SK-N-SH (cell line): ENCODE data around the gene CHST3. TPM values are rescaled to one million over a fixed set of nuclear protein-coding genes. Genes with fewer than 3 reads are reported as not detected.

Experiments used
- CTCF ChIA-PET: fragments of 300-600, 350-600 bp; formaldehyde crosslinking; extraction: SDS; loops from one replicate; lab custom pipeline; 2021; lab: Yijun Ruan, JAX
- POLR2A ChIA-PET: fragments of 350-600 bp; sonication (Branson Sonifier 250); formaldehyde crosslinking; extraction: SDS; loops from one replicate; lab custom pipeline; 2020; ENCODE audit warnings: antibody characterized with exemption, inconsistent platforms; lab: Yijun Ruan, JAX
- DNase-seq: peaks from one replicate; pipeline ENCODE4 v3.0.0; 2012
- H2AFZ ChIP-seq: fragments of 200-600 bp; sonication (generic); 2 replicates; pipeline ENCODE4 v1.8.1; 2016; ENCODE audit warnings: antibody characterized with exemption, mild to moderate bottlenecking, low read depth
- H3F3A ChIP-seq: fragments of 200-600 bp; sonication (generic); replicated peaks from 2 replicates; pipeline ENCODE3; 2016; ENCODE audit warnings: antibody characterized with exemption, mild to moderate bottlenecking; ENCODE audit not compliant: insufficient read depth
- H3K27ac ChIP-seq, 2 experiments: fragments of 200-500 bp in 1 of 2; fragments of 200-600 bp in 1 of 2; sonication (Bioruptor generic) in 1 of 2; sonication (generic), shearing (Covaris generic) in 1 of 2; 2 replicates each; pipeline versions ENCODE4 v1.5.1 to v1.6.1; 2014 to 2016; ENCODE audit warnings: low read depth in 2 of 2, inconsistent platforms in 1 of 2, low read length in 1 of 2, mild to moderate bottlenecking in 1 of 2, mixed read lengths in 1 of 2
- H3K27me3 ChIP-seq: fragments of 200-600 bp; sonication (generic), shearing (Covaris generic); 2 replicates; pipeline ENCODE4 v1.6.1; 2016; ENCODE audit warnings: mixed run types; ENCODE audit not compliant: insufficient read depth
- H3K36me3 ChIP-seq, 2 experiments: fragments of 200-500 bp in 1 of 2; fragments of 200-600 bp in 1 of 2; sonication (Bioruptor generic) in 1 of 2; sonication (generic) in 1 of 2; replicated peaks in 1 of 2; 2 replicates each; pipeline versions ENCODE3 to v1.5.1; 2014 to 2016; ENCODE audit warnings: low read length in 1 of 2, mild to moderate bottlenecking in 1 of 2; ENCODE audit not compliant: insufficient read depth in 2 of 2, control insufficient read depth in 1 of 2
- H3K4me1 ChIP-seq, 2 experiments: fragments of 200-500 bp in 1 of 2; fragments of 200-600 bp in 1 of 2; sonication (Bioruptor generic) in 1 of 2; sonication (generic), shearing (Covaris generic) in 1 of 2; 2 replicates each; pipeline versions ENCODE4 v1.5.1 to v1.6.1; 2014 to 2016; ENCODE audit warnings: low read depth in 1 of 2, low read length in 1 of 2, mixed run types in 1 of 2; ENCODE audit not compliant: insufficient read depth in 2 of 2, control insufficient read depth in 1 of 2
- H3K4me2 ChIP-seq: fragments of 200-600 bp; sonication (generic), shearing (Covaris generic); 2 replicates; pipeline ENCODE4 v1.6.1; 2017; ENCODE audit warnings: mixed run types
- H3K4me3 ChIP-seq, 2 experiments: fragments of 200-500 bp in 1 of 2; fragments of 200-600 bp in 1 of 2; sonication (Bioruptor generic) in 1 of 2; sonication (generic), shearing (Covaris generic) in 1 of 2; 2 replicates each; pipeline versions ENCODE4 v1.5.1 to v1.8.1; 2014 to 2016; ENCODE audit warnings: low read depth in 2 of 2, inconsistent platforms in 1 of 2, low read length in 1 of 2, mild to moderate bottlenecking in 1 of 2, mixed read lengths in 1 of 2, moderate library complexity in 1 of 2
- H3K79me2 ChIP-seq: fragments of 200-600 bp; sonication (generic); 2 replicates; pipeline ENCODE4 v1.8.1; 2017; ENCODE audit warnings: mild to moderate bottlenecking; ENCODE audit not compliant: insufficient read depth
- H3K9ac ChIP-seq: fragments of 200-600 bp; sonication (generic); 2 replicates; pipeline ENCODE4 v1.6.1; 2017; ENCODE audit warnings: mixed run types
- H3K9me2 ChIP-seq: fragments of 200-600 bp; sonication (generic); 2 replicates; pipeline ENCODE4 v1.6.1; 2017; ENCODE audit warnings: mixed run types
- H3K9me3 ChIP-seq: fragments of 200-600 bp; sonication (generic); 2 replicates; pipeline ENCODE4 v1.6.1; 2017; ENCODE audit warnings: mixed run types, mild to moderate bottlenecking, moderate library complexity
- H4K20me1 ChIP-seq: fragments of 200-600 bp; sonication (generic); 2 replicates; pipeline ENCODE4 v1.6.1; 2017; ENCODE audit warnings: mild to moderate bottlenecking, mixed run types; ENCODE audit not compliant: insufficient read depth
- ELF1 ChIP-seq: IDR thresholded peaks from 2 replicates; pipeline ENCODE4 v1.4.0; 2012
- FOXM1 ChIP-seq: IDR thresholded peaks from 2 replicates; pipeline ENCODE4 v1.4.0; 2012; ENCODE audit warnings: low read depth, mild to moderate bottlenecking
- GATA2 ChIP-seq: sonication (generic); formaldehyde crosslinking; IDR thresholded peaks from 2 replicates; pipeline ENCODE4 v1.5.0; 2020; ENCODE audit warnings: mild to moderate bottlenecking, missing genetic modification reagents
- IRF3 ChIP-seq: fragments of 150-350 bp; IDR thresholded peaks from 2 replicates; pipeline ENCODE4 v1.6.1; 2016; ENCODE audit warnings: mild to moderate bottlenecking, low read depth, low read length
- MAX ChIP-seq: IDR thresholded peaks from 2 replicates; pipeline ENCODE4 v1.4.0; 2012; ENCODE audit warnings: low read depth
- MEF2A ChIP-seq: IDR thresholded peaks from 2 replicates; pipeline ENCODE4 v1.4.0; 2012; ENCODE audit warnings: low read depth, borderline replicate concordance
- MXI1 ChIP-seq: IDR thresholded peaks from 2 replicates; pipeline ENCODE4 v1.6.1; 2012; ENCODE audit warnings: mild to moderate bottlenecking, low read depth, low read length, improper control_type of control experiment
- NRF1 ChIP-seq: IDR thresholded peaks from 2 replicates; pipeline ENCODE4 v1.6.1; 2012; ENCODE audit warnings: low read depth, mild to moderate bottlenecking, low read length
- PBX3 ChIP-seq: IDR thresholded peaks from 2 replicates; pipeline ENCODE4; 2012
- RCOR1 ChIP-seq: fragments of 150-350 bp; IDR thresholded peaks from 2 replicates; pipeline ENCODE4 v1.6.1; 2017; ENCODE audit warnings: antibody characterized with exemption, low read length
- RFX5 ChIP-seq: IDR thresholded peaks from 2 replicates; pipeline ENCODE4 v1.6.1; 2012; ENCODE audit warnings: mild to moderate bottlenecking, improper control_type of control experiment, low read length
- RXRA ChIP-seq: IDR thresholded peaks from 2 replicates; pipeline ENCODE4 v1.4.0; 2012; ENCODE audit warnings: low read depth, mild to moderate bottlenecking, borderline replicate concordance
- SIN3A ChIP-seq: IDR thresholded peaks from 2 replicates; pipeline ENCODE4 v1.6.1; 2012; ENCODE audit warnings: low read depth, mild to moderate bottlenecking, low read length, moderate library complexity, borderline replicate concordance
- TAF1 ChIP-seq: IDR thresholded peaks from 2 replicates; pipeline ENCODE4 v1.6.1; 2012; ENCODE audit warnings: low read depth, mild to moderate bottlenecking, low read length, moderate library complexity, borderline replicate concordance
- TEAD4 ChIP-seq: IDR thresholded peaks from 2 replicates; pipeline ENCODE4 v1.4.0; 2012; ENCODE audit warnings: mild to moderate bottlenecking, borderline replicate concordance; ENCODE audit not compliant: insufficient read depth
- USF2 ChIP-seq: fragments of 150-350 bp; IDR thresholded peaks from 2 replicates; pipeline ENCODE4 v1.6.1; 2017; ENCODE audit warnings: antibody characterized with exemption, low read length, low read depth, borderline replicate concordance
- ZBTB33 ChIP-seq: IDR thresholded peaks from 2 replicates; pipeline ENCODE4 v1.4.0; 2012; ENCODE audit warnings: low read depth, borderline replicate concordance
- WGBS: methylation state at CpG from one replicate; pipeline ENCODE4 v1.1.6; 2017; ENCODE audit warnings: low lambda C conversion rate; 5-methylcytosine and 5-hydroxymethylcytosine counted together
- polyA plus RNA-seq, 3 experiments: library from polyadenylated mRNA; depleted of rRNA; stranded (reverse); fragments of >200 nt; gene quantifications; 2 replicates each; pipeline ENCODE4 v1.2.3, GENCODE V29; 2012

CHST3 gene
- polyA plus RNA-seq, 1 of the 3 experiments (the other 2 are of a cell fraction), result 6.0 TPM

GRCh38 chr10:71931295-71931694 lies 32.9 kb upstream of the CHST3 start:
- Histone ChIP-seq H3K27me3 (no peaks in the 10 kb centered on the region), H3K79me2 (no peaks in the 10 kb centered on the region), H3K9me2 (no peaks in the 10 kb centered on the region), H3K4me1 (no peaks in the 10 kb centered on the region), H3K27ac (no peak overlapping the region), H4K20me1 (no peaks in the 10 kb centered on the region), H3K4me3 (no peak overlapping the region), H3K9me3 (no peaks in the 10 kb centered on the region), H3K36me3 (no peaks in the 10 kb centered on the region), H2AFZ (no peak overlapping the region), H3K9ac (no peak overlapping the region), H3K4me2 (no peak overlapping the region), H3F3A (peaks cover 3% of the 10 kb centered on the region)
- ChIA-PET POLR2A (no interaction called here), CTCF (interaction anchor here (2.0 kb wide), 1 partner anchor 35 kb away, joined by 9 read pairs; no protein-coding TSS in a partner anchor)
- DNase-seq, result no peak
- TF ChIP-seq RFX5, result no peak
- no peak for TF ChIP-seq SIN3A
- TF ChIP-seq IRF3, result no peak
- no peak for TF ChIP-seq ELF1
- TF ChIP-seq RXRA, result no peak
- TF ChIP-seq RCOR1, result no peak
- TF ChIP-seq PBX3, result no peak
- TF ChIP-seq ZBTB33, result no peak
- WGBS, result 46% methylated on average over 1 of the region's 1 CpG

- no peaks in the 10 kb centered on the region for H3K9me2 ChIP-seq
- no peak overlapping the region for H3K4me2 ChIP-seq
- no peaks in the 10 kb centered on the region for H3K36me3 ChIP-seq
- ChIA-PET CTCF (interaction anchor here (0.6 to 1.4 kb wide), 2 partner anchors 37 to 111 kb away, joined by 3 to 9 read pairs; no protein-coding TSS in a partner anchor), POLR2A (no interaction called here)
- no peak overlapping the region for H2AFZ ChIP-seq
- no peaks in the 10 kb centered on the region for H3K9me3 ChIP-seq
- no peak overlapping the region for H3K4me3 ChIP-seq
- no peak overlapping the region for H3K9ac ChIP-seq
- TF ChIP-seq GATA2 (CRISPR knock-in tag) (no peak), MEF2A (no peak), RFX5 (no peak), USF2 (no peak), MAX (no peak), TAF1 (no peak), MXI1 (no peak), IRF3 (no peak), NRF1 (no peak), FOXM1 (no peak), RCOR1 (no peak), TEAD4 (no peak), ZBTB33 (no peak)
- no peaks in the 10 kb centered on the region for H3K4me1 ChIP-seq
- no peaks in the 10 kb centered on the region for H3K27me3 ChIP-seq
- 64% methylated on average over 1 of the region's 1 CpG for WGBS
- H3F3A ChIP-seq, result no peaks in the 10 kb centered on the region
- no peaks in the 10 kb centered on the region for H3K79me2 ChIP-seq
- no peak overlapping the region for H3K27ac ChIP-seq
- no peak for DNase-seq
- H4K20me1 ChIP-seq, result no peaks in the 10 kb centered on the region
Observed at GRCh38 chr10:71933651-71934050, 30.5 kb upstream of the CHST3 start.
